GM23248 (cell line): ENCODE results near the gene SART1. TPM values are rescaled to one million over a fixed set of nuclear protein-coding genes. Genes with fewer than 3 reads are reported as not detected.

Experiments
- DNase-seq: peaks from one replicate; pipeline ENCODE4 v3.0.0-alpha.2; 2015
- H2AFZ ChIP-seq: fragments of 200-600 bp; sonication (generic); 2 replicates; pipeline ENCODE4 v1.6.1; 2016; ENCODE audit warnings: antibody characterized with exemption
- H3F3A ChIP-seq: fragments of 200-600 bp; sonication (generic); 2 replicates; pipeline ENCODE4 v1.6.1; 2016; ENCODE audit warnings: mild to moderate bottlenecking, antibody characterized with exemption, mixed run types; ENCODE audit not compliant: insufficient read depth
- H3K27ac ChIP-seq: fragments of 200-600 bp; sonication (generic); 2 replicates; pipeline ENCODE4 v1.5.1; 2016; ENCODE audit warnings: mild to moderate bottlenecking
- H3K27me3 ChIP-seq: fragments of 200-600 bp; sonication (generic); replicated peaks from 2 replicates; pipeline ENCODE4 v1.6.1; 2016; ENCODE audit warnings: mild to moderate bottlenecking; ENCODE audit not compliant: insufficient read depth
- H3K36me3 ChIP-seq: fragments of 200-600 bp; sonication (generic); 2 replicates; pipeline ENCODE4 v1.6.1; 2016; ENCODE audit warnings: low read depth, mild to moderate bottlenecking
- H3K4me1 ChIP-seq: fragments of 200-600 bp; sonication (generic); 2 replicates; pipeline ENCODE4 v1.6.1; 2016; ENCODE audit warnings: mild to moderate bottlenecking; ENCODE audit not compliant: insufficient read depth
- H3K4me2 ChIP-seq: fragments of 200-600 bp; sonication (generic); one replicate; pipeline ENCODE4 v1.6.1; 2016; ENCODE audit warnings: mild to moderate bottlenecking; ENCODE audit not compliant: unreplicated experiment
- H3K4me3 ChIP-seq: fragments of 200-600 bp; sonication (generic); 2 replicates; pipeline ENCODE4 v1.5.1; 2016; ENCODE audit warnings: mild to moderate bottlenecking
- H3K79me2 ChIP-seq: fragments of 200-600 bp; sonication (generic); 2 replicates; pipeline ENCODE4 v1.6.1; 2016; ENCODE audit warnings: mild to moderate bottlenecking; ENCODE audit not compliant: insufficient read depth
- H3K9ac ChIP-seq: fragments of 200-600 bp; sonication (generic); 2 replicates; pipeline ENCODE4 v1.6.1; 2016; ENCODE audit warnings: mild to moderate bottlenecking
- H3K9me2 ChIP-seq: fragments of 200-600 bp; sonication (generic); 2 replicates; pipeline ENCODE4 v1.6.1; 2016; ENCODE audit warnings: mixed run types, mild to moderate bottlenecking, moderate library complexity; ENCODE audit not compliant: insufficient read depth
- H3K9me3 ChIP-seq: fragments of 200-600 bp; sonication (generic); one replicate; pipeline ENCODE4 v1.6.1; 2017; ENCODE audit warnings: low read depth
- H4K20me1 ChIP-seq: fragments of 200-600 bp; sonication (generic); 2 replicates; pipeline ENCODE4 v1.6.0; 2016; ENCODE audit not compliant: insufficient read depth
- EZH2 ChIP-seq: fragments of 200-600 bp; sonication (generic); IDR thresholded peaks from 2 replicates; pipeline ENCODE4 v1.6.1; 2018; ENCODE audit warnings: antibody characterized with exemption, mild to moderate bottlenecking; ENCODE audit not compliant: insufficient read depth, poor library complexity, severe bottlenecking
- EZH2phosphoT487 ChIP-seq: fragments of 200-600 bp; sonication (generic); IDR thresholded peaks from 2 replicates; pipeline ENCODE4 v1.6.1; 2018; ENCODE audit warnings: antibody characterized with exemption, moderate library complexity, mild to moderate bottlenecking, low read depth; ENCODE audit not compliant: insufficient read depth
- WGBS, 2 experiments: methylation state at CpG; one replicate each; pipeline ENCODE4 v1.1.6; 2015 to 2017; ENCODE audit warnings: low lambda C conversion rate in 2 of 2, low coverage in 1 of 2; ENCODE audit errors: missing lambda C conversion rate in 2 of 2; 5-methylcytosine and 5-hydroxymethylcytosine counted together
- in situ Hi-C: fragments of 300-500 bp; cut with MboI; formaldehyde crosslinking; loops from 2 replicates; pipeline ENCODE4 v1.15.0; 2020
- polyA plus RNA-seq: library from polyadenylated mRNA; unstranded; fragments of >200 nt; fragmentation: Nextera tagmentation; extraction: Ambion mirVana; gene quantifications from 2 replicates; pipeline ENCODE4 v1.2.1, GENCODE V29; 2016
- total RNA-seq: library from RNA; depleted of rRNA; stranded (reverse); fragments of >200 nt; shearing (Covaris generic); gene quantifications from 2 replicates; pipeline ENCODE4 v1.2.3, GENCODE V29; 2014

Gene SART1
- total and polyA plus RNA-seq, 2 experiments from 2014 or later = 27.7 to 48.6 TPM

DNA sequence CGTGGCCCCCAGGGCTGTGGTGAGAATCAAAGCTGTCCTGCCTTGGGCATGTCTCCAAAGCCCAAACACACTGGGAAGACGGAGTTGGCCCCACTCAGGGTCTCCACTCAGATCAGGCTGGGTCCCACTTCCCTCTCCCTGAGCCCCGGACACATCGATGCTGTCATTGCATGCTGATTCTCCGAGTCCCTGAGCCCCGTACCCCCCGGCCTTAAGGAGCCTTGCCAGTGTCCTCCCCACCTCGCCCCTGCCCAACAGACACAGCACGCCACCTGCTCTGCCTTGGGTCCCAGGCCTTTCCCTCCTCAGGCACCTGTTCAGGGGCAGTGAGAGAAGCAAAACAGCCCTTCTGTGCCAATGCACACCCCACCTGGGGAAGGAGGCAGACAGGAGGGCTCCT is 25.8 kb downstream of the SART1 start:
- H3F3A ChIP-seq = peaks cover 16% of the 10 kb centered on the region
- 79 to 85% methylated on average over 8 to 9 of the region's 9 CpGs for WGBS, 2 experiments
- DNase-seq = no peak
- H3K9me3 ChIP-seq = no peaks in the 10 kb centered on the region
- H3K27me3 ChIP-seq = no peaks in the 10 kb centered on the region
- no peaks in the 10 kb centered on the region for H3K9me2 ChIP-seq
- H4K20me1 ChIP-seq = no peaks in the 10 kb centered on the region
- in situ Hi-C loops = loop anchor here (10.0 kb wide), 1 partner anchor 103 kb away; the partner anchor contains the start of gene FIBP
- H3K4me1 ChIP-seq = no peaks in the 10 kb centered on the region
- TF ChIP-seq EZH2 = no peak
- TF ChIP-seq EZH2phosphoT487 = no peak
- H3K9ac ChIP-seq = no peak overlapping the region
- H3K79me2 ChIP-seq = no peaks in the 10 kb centered on the region
- no peaks in the 10 kb centered on the region; the same call in 1 of the 2 replicates for H3K36me3 ChIP-seq
- H3K4me2 ChIP-seq = no peak overlapping the region
- H3K4me3 ChIP-seq = no peak overlapping the region
- H3K27ac ChIP-seq = no peak overlapping the region
- no peak overlapping the region for H2AFZ ChIP-seq

DNA sequence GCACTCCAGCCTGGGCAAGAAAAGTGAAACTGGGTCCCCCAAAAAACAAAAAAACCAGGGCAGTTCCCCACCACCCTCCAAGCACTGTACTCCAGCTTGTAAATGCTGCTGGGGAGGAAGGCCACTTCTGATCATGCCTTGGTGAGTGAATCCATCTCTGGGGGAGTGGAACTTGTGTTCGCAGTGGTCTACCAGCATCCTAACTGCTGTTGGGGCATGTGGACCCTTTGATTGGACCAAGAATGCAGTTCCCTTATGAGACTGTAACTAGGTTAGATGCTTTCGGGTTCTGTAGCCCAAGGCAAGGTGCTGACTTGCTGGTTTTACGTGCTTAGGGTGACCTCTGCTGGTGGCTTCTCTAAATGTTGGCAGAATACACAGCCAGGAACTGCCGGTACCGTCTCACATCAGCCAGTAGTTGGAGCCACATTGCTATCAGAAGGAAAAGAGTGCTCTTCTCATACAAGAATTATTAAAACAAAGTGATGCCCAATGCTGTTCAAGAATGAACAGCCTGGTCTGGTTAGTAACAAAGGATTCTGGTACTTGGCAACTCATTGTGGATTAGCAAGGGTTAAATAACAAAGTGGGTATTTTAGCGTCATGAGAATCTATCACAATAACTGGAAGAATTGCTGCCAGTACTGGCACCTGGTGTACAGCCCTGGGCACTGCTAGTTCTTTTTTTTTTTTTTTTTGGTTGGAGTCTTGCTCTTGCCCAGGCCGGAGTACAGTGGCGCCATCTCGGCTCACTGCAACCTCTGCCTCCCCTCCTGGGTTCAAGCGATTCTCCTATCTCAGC is 27.5 kb downstream of the SART1 start:
- 0 out of 2 replicates have a peak overlapping the region, but pooled peaks have one; percentile 2 for H3K9ac ChIP-seq
- in situ Hi-C loops = loop anchor here (10.0 kb wide), 1 partner anchor 104 kb away; the partner anchor contains the start of gene FIBP
- no peak overlapping the region for H2AFZ ChIP-seq
- 13 to 16% methylated on average over 7 to 10 of the region's 10 CpGs for WGBS, 2 experiments
- H3K4me1 ChIP-seq = no peaks in the 10 kb centered on the region
- peak overlapping the region; percentile 43 for H3K27ac ChIP-seq
- no peak overlapping the region for H3K4me2 ChIP-seq
- TF ChIP-seq EZH2phosphoT487 (no peak), EZH2 (no peak)
- peaks cover 16% of the 10 kb centered on the region for H3F3A ChIP-seq
- no peaks in the 10 kb centered on the region for H3K27me3 ChIP-seq
- no peaks in the 10 kb centered on the region for H3K9me3 ChIP-seq
- no peaks in the 10 kb centered on the region; the same call in 1 of the 2 replicates for H3K36me3 ChIP-seq
- no peaks in the 10 kb centered on the region for H4K20me1 ChIP-seq
- peak; percentile 95 for DNase-seq
- H3K4me3 ChIP-seq = no peak overlapping the region
- H3K9me2 ChIP-seq = no peaks in the 10 kb centered on the region
- no peaks in the 10 kb centered on the region for H3K79me2 ChIP-seq

DNA sequence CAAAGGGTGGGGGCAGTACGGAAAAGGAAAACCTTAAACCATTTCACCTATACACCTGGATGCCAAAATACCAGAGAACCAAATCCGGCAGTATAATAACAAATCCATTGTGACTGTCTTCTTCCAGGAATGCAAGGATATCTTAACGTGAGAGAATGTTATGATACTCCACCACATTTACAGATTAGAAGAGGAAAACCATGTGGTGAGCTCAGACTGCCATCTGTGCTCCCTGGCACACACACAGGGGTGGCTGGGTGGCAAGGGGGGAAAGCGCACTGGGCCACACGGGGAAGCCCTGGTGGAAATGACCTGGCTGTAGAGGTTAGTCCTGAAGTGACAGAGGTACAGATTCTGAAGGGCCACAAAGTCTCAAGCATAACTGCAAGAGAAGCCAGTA is 30.5 kb downstream of the SART1 start:
- H2AFZ ChIP-seq = no peak overlapping the region
- H3K27me3 ChIP-seq = no peaks in the 10 kb centered on the region
- H3K36me3 ChIP-seq = no peaks in the 10 kb centered on the region; the same call in 1 of the 2 replicates
- DNase-seq = no peak
- peaks cover 11% of the 10 kb centered on the region for H3F3A ChIP-seq
- TF ChIP-seq EZH2 (no peak), EZH2phosphoT487 (no peak)
- no peak overlapping the region for H3K27ac ChIP-seq
- H3K4me1 ChIP-seq = no peaks in the 10 kb centered on the region
- H3K4me3 ChIP-seq = no peak overlapping the region
- H3K4me2 ChIP-seq = no peak overlapping the region
- H3K9me3 ChIP-seq = no peaks in the 10 kb centered on the region
- H3K9ac ChIP-seq = no peak overlapping the region
- H4K20me1 ChIP-seq = no peaks in the 10 kb centered on the region
- H3K9me2 ChIP-seq = no peaks in the 10 kb centered on the region
- 78 to 81% methylated on average over 5 of the region's 5 CpGs for WGBS, 2 experiments
- no peaks in the 10 kb centered on the region for H3K79me2 ChIP-seq
- in situ Hi-C loops = no loop called here

GRCh38 chr11:65997286-65997685 is 35.8 kb downstream of the SART1 start:
- Histone ChIP-seq H3K4me3 (no peak overlapping the region), H3K9me2 (no peaks in the 10 kb centered on the region), H3K36me3 (peaks cover 16% of the 10 kb centered on the region; the same call in 1 of the 2 replicates), H3K27ac (no peak overlapping the region), H3F3A (peaks cover 6% of the 10 kb centered on the region), H3K79me2 (peaks cover 47% of the 10 kb centered on the region), H3K9me3 (no peaks in the 10 kb centered on the region), H3K4me2 (no peak overlapping the region), H3K4me1 (peaks cover 5% of the 10 kb centered on the region), H3K27me3 (no peaks in the 10 kb centered on the region), H2AFZ (no peak overlapping the region), H3K9ac (no peak overlapping the region), H4K20me1 (no peaks in the 10 kb centered on the region)
- no peak for DNase-seq
- 54% methylated on average over 2 of the region's 2 CpGs for WGBS, 2 experiments
- in situ Hi-C loops = no loop called here
- TF ChIP-seq EZH2 = no peak
- TF ChIP-seq EZH2phosphoT487 = no peak
